K562 (cell line): ENCODE results near the gene ARL11. TPM values are rescaled to one million over a fixed set of nuclear protein-coding genes. Genes with fewer than 3 reads are reported as not detected.

Source experiments
- ATAC-seq: fragments of 200-7000 bp; cut with Tn5 transposase; 3 replicates; pipeline ENCODE4 v1.9.1; 2020; ENCODE audit warnings: moderate library complexity
- BruUV-seq: library from RNA; stranded (reverse); fragments of 400-500 nt; replicated peaks from 2 replicates; lab custom pipeline; 2021; lab: Mats Ljungman, UMichigan
- CTCF ChIA-PET: fragments of 300-600 bp; formaldehyde crosslinking; extraction: SDS; loops from one replicate; lab custom pipeline; 2021; ENCODE audit warnings: low intra/inter-chr PET ratio; lab: Yijun Ruan, JAX
- POLR2A ChIA-PET: fragments of 300-600, 350-650 bp; sonication (Branson Sonifier 250); formaldehyde crosslinking; extraction: SDS; loops from one replicate; lab custom pipeline; 2021; ENCODE audit warnings: antibody characterized with exemption, inconsistent platforms; lab: Yijun Ruan, JAX
- DNase-seq, 4 experiments: peaks; one replicate each; pipeline versions ENCODE4 v3.0.0 to v3.0.0-alpha.2; 2011 to 2018; ENCODE audit warnings: low spot score in 3 of 4, mixed read lengths in 3 of 4; ENCODE audit errors: extremely low read depth in 1 of 4
- FAIRE-seq: peaks from 2 replicates; lab custom pipeline; 2011; peaks lifted over from hg19 to GRCh38; lab: Jason Lieb, UNC
- H2AFZ ChIP-seq: 2 replicates; pipeline ENCODE4 v1.6.0; 2011; ENCODE audit warnings: low read depth, low read length, control low read depth, inconsistent platforms
- H3K27ac ChIP-seq: fragments of 200-600 bp; 3 replicates; pipeline ENCODE4 v1.8.0; 2011; ENCODE audit warnings: low read depth, mild to moderate bottlenecking, control low read depth, inconsistent platforms, low read length, moderate library complexity, mixed read lengths; ENCODE audit errors: extremely low read depth
- H3K27me3 ChIP-seq, 2 experiments: fragments of 300-600 bp in 1 of 2; 2 replicates in 1 of 2; 3 replicates in 1 of 2; pipeline versions ENCODE4 v1.6.0 to v1.8.0; 2011; ENCODE audit warnings: inconsistent platforms in 2 of 2, low read length in 2 of 2, mild to moderate bottlenecking in 1 of 2, mixed read lengths in 1 of 2, moderate library complexity in 1 of 2; ENCODE audit not compliant: control insufficient read depth in 2 of 2, insufficient read depth in 2 of 2
- H3K36me3 ChIP-seq: fragments of 300-600 bp; 3 replicates; pipeline ENCODE4 v1.8.0; 2011; ENCODE audit warnings: mild to moderate bottlenecking, low read length, inconsistent platforms; ENCODE audit not compliant: control insufficient read depth, insufficient read depth
- H3K4me1 ChIP-seq, 2 experiments: fragments of 200-600 bp in 1 of 2; replicated peaks in 1 of 2; 2 replicates in 1 of 2; 3 replicates in 1 of 2; pipeline versions ENCODE4 v1.5.1 to v1.8.0; 2011; ENCODE audit warnings: inconsistent platforms in 2 of 2, low read length in 2 of 2, mild to moderate bottlenecking in 1 of 2, mixed read lengths in 1 of 2, moderate library complexity in 1 of 2; ENCODE audit not compliant: control insufficient read depth in 2 of 2, insufficient read depth in 2 of 2
- H3K4me2 ChIP-seq: 2 replicates; pipeline ENCODE4 v1.6.1; 2011; ENCODE audit warnings: low read length, control low read depth, inconsistent platforms, mixed read lengths; ENCODE audit not compliant: insufficient read depth
- H3K4me3 ChIP-seq: fragments of 200-600 bp; sonication (generic), shearing (Covaris generic); 2 replicates; pipeline ENCODE4 v1.5.1; 2016; ENCODE audit warnings: control low read depth, inconsistent platforms
- H3K79me2 ChIP-seq: fragments of 200-600 bp; 3 replicates; pipeline ENCODE4 v1.8.0; 2011; ENCODE audit warnings: low read length, inconsistent platforms; ENCODE audit not compliant: control insufficient read depth, insufficient read depth
- H3K9ac ChIP-seq, 2 experiments: 2 replicates each; pipeline versions ENCODE4 v1.6.0 to v1.6.1; 2011; ENCODE audit warnings: low read depth in 2 of 2, low read length in 2 of 2, control low read depth in 1 of 2, inconsistent platforms in 1 of 2, mild to moderate bottlenecking in 1 of 2, mixed read lengths in 1 of 2; ENCODE audit not compliant: insufficient read depth in 1 of 2
- H3K9me1 ChIP-seq: one replicate; pipeline ENCODE4 v1.6.0; 2011; ENCODE audit warnings: inconsistent platforms, mild to moderate bottlenecking, low read length, moderate library complexity; ENCODE audit not compliant: control insufficient read depth, insufficient read depth
- H3K9me3 ChIP-seq: replicated peaks from 2 replicates; pipeline ENCODE4 v1.5.1; 2011; ENCODE audit warnings: low read depth, low read length, inconsistent platforms; ENCODE audit not compliant: control insufficient read depth, insufficient read depth
- H4K20me1 ChIP-seq: replicated peaks from 2 replicates; pipeline ENCODE4 v1.6.1; 2011; ENCODE audit warnings: low read length, inconsistent platforms, mixed read lengths; ENCODE audit not compliant: control insufficient read depth, insufficient read depth
- ATF7 ChIP-seq: fragments of 450-650 bp; IDR thresholded peaks from 2 replicates; pipeline ENCODE4 v1.7.1; 2014; ENCODE audit warnings: mild to moderate bottlenecking, moderate library complexity
- CTBP1 ChIP-seq: fragments of 450-650 bp; IDR thresholded peaks from 2 replicates; pipeline ENCODE4 v1.6.1; 2016; ENCODE audit warnings: borderline replicate concordance
- HDAC6 ChIP-seq: IDR thresholded peaks from 2 replicates; pipeline ENCODE4 v1.6.1; 2012; ENCODE audit warnings: low read depth, mild to moderate bottlenecking, control low read depth, inconsistent platforms, low read length, moderate library complexity
- KDM1A ChIP-seq, 2 experiments: fragments of 450-650 bp; IDR thresholded peaks; 2 replicates each; pipeline ENCODE4 v1.6.1; 2016; ENCODE audit warnings: mild to moderate bottlenecking in 2 of 2
- LCOR ChIP-seq: sonication (generic); formaldehyde crosslinking; IDR thresholded peaks from 2 replicates; pipeline ENCODE4 v1.8.0; 2022; ENCODE audit warnings: mild to moderate bottlenecking, missing genetic modification reagents
- POLR3A ChIP-seq: IDR thresholded peaks from 2 replicates; pipeline ENCODE4 v1.6.1; 2011; ENCODE audit warnings: borderline replicate concordance, mild to moderate bottlenecking, moderate library complexity; ENCODE audit not compliant: insufficient read length, insufficient read depth; ENCODE audit errors: extremely low read depth
- WGBS: fragments of 100-300 bp; shearing (Covaris generic); methylation state at CpG from one replicate; pipeline ENCODE4 v1.1.6; 2016; ENCODE audit warnings: low coverage, mixed read lengths; ENCODE audit not compliant: insufficient coverage; ENCODE audit errors: missing lambda C conversion rate; 5-methylcytosine and 5-hydroxymethylcytosine counted together
- in situ Hi-C: fragments of 300-500 bp; cut with MboI; formaldehyde crosslinking; loops from 4 replicates; pipeline ENCODE4 v1.15.0; 2018; ENCODE audit warnings: inconsistent platforms, mixed read lengths
- intact Hi-C: fragments of 100-400 bp; cut with micrococcal nuclease; formaldehyde crosslinking; loops from 2 replicates; pipeline ENCODE4 v1.14.2; 2022
- polyA plus RNA-seq, 8 experiments: library from polyadenylated mRNA; depleted of rRNA in 4 of 8; stranded (reverse) in 5 of 8; unstranded in 3 of 8; fragments of >200 nt; fragmentation: Nextera tagmentation in 2 of 8; fragmentation: Illumina TruSeq in 1 of 8; extraction: Ambion mirVana in 2 of 8; extraction: Trizol in 1 of 8; gene quantifications; 2 replicates each; pipeline versions ENCODE4 v1.2.1 to v1.2.3, GENCODE V29; 2011 to 2014; ENCODE audit warnings: inconsistent platforms in 1 of 8, missing spikeins in 1 of 8
- total RNA-seq, 7 experiments: library from RNA; depleted of rRNA in 6 of 7; stranded (reverse); fragments of >200 nt in 6 of 7; fragmentation: Illumina TruSeq in 2 of 7; extraction: Trizol in 2 of 7; gene quantifications; 2 replicates each; pipeline versions ENCODE4 v1.2.1 to v1.2.3, GENCODE V29; 2011 to 2021; ENCODE audit warnings: low replicate concordance in 1 of 7

ARL11 gene
- total and polyA plus RNA-seq, 9 of the 15 experiments (the other 6 are each of a cell fraction or from before 2014, with no cell fraction given), result 0.18 to 0.87 (median 0.45) TPM

GRCh38 chr13:49651570-49652354 is 23.5 kb downstream of the ARL11 start:
- POLR2A ChIA-PET, result interaction anchor here (0.6 to 1.2 kb wide), 2 partner anchors 8 to 11 kb away, joined by 3 to 4 read pairs; no protein-coding TSS in a partner anchor
- Histone ChIP-seq H3K9me3 (no peaks in the 10 kb centered on the region), H3K4me2 (no peak overlapping the region), H3K27me3 (no peaks in the 10 kb centered on the region), H3K4me1 (no peaks in the 10 kb centered on the region), H3K36me3 (no peaks in the 10 kb centered on the region), H3K4me3 (no peak overlapping the region)
- WGBS, result 45% methylated on average over 15 of the region's 17 CpGs
- TF ChIP-seq LCOR (CRISPR knock-in tag) (no peak), KDM1A (IDR thresholded peaks at IDR 0.05) (no peak), POLR3A (no peak), ATF7 (no peak), CTBP1 (no peak), HDAC6 (no peak)
- TF ChIP-seq, all 486 proteins: peak for 0
- Histone ChIP-seq H4K20me1 (no peaks in the 10 kb centered on the region), H3K9ac (no peak overlapping the region), H2AFZ (no peak overlapping the region), H3K27ac (no peak overlapping the region), H3K9me1 (no peaks in the 10 kb centered on the region), H3K79me2 (no peaks in the 10 kb centered on the region)
- intact Hi-C loops (loop anchor here (2.0 to 5.0 kb wide), 2 partner anchors 141 to 197 kb away; partner anchors contain the start of gene KPNA3), in situ Hi-C loops (loop anchor here (5.0 to 25.0 kb wide), 2 partner anchors 196 to 1411 kb away; no protein-coding TSS in a partner anchor)
- CTCF ChIA-PET, result no interaction called here
- ATAC-seq, result no peak
- no peak for DNase-seq
- FAIRE-seq, result no peak
- no TSS peak for BruUV-seq
